ENCODE measurements around the gene GPR83.
"Not testable (repeated sequence)": the region's sequence is repeated elsewhere in the genome, so short reads cannot be mapped to it uniquely, and the experiment has no call there.

The GPR83 gene

DNA sequence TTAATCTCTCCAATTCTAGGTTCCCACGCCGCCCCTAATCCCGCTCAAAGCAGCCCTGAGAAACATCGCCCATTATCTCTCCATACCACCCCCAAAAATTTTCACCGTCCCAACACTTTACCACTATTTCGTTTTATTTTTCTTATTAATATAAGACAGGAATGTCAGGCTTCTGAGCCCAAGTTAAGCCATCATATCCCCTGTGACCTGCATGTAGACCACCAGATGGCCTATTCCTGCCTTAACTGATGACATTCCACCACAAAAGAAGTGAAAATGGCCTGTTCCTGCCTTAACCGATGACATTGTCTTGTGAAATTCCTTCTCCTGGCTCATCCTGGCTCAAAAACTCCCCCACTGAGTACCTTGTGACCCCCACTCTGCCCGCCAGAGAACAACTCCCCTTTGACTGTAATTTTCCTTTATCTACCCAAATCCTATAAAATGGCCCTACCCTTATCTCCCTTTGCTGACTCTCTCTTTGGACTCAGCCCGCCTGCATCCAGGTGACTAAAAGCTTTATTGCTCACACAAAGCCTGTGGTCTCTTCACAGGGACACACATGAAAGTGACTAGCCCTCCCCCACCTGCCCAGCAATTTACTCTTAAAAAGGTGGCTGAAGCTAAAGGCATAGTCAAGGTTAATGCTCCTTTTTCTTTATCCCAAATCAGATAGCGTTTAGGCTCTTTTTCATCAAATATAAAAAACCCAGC, 50.2 kb downstream of the GPR83 start:
- not testable (repeated sequence) for DNase-seq

DNA sequence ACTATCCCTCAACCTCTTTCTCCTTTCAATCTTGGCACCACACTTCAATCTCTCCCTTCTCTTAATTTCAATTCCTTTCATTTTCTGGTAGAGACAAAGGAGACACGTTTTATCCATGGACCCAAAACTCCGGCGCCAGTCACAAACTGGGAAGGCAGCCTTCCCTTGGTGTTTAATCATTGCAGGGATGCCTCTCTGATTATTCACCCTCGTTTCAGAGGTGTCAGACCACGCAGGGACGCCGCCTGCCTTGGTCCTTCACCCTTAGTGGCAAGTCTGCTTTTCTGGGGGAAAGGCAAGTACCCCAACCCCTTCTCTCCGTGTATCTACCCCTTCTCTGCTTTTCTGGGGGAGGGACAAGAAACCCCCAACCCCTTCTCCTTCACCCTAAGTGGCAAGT, 54.9 kb downstream of the GPR83 start:
- DNase-seq = not testable (repeated sequence)

DNA sequence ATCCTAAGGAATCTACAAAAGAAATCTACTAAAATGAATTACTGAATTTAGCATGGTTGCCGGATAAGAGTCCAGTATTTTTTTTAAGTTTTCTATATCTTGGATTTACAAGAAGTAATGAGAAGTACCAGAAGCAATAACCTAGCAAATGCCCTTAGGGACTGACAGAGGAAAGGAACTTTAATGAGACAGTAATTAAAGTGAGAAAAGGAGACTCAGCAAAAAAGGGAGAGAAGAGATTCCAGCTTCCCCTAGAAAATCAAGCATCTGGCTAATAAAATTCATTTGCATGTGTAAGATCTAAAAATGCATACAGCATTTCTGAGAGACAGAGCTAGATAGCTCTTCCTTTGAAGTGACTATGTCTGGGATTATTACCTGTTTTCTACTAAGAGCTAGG, 57.7 kb downstream of the GPR83 start:
- DNase-seq = no peak

DNA sequence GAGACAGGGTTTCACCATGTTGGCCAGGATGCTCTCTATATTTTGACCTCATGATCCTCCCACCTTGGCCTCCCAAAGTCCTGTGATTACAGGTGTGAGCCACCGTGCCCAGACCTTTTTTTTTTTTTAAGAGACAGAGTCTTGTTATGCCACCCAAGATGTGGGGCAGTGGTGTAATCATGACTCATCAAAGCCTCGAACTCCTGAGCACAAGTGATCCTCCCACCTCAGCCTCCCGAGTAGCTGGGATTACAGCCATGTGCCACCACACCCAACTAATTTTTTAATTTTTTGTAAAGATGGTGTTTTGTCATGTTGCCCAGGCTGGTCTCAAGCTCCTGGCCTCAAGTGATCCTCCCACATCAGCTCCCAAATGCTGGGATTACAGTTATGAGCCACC, 59.0 kb downstream of the GPR83 start:
- DNase-seq = no peak

DNA sequence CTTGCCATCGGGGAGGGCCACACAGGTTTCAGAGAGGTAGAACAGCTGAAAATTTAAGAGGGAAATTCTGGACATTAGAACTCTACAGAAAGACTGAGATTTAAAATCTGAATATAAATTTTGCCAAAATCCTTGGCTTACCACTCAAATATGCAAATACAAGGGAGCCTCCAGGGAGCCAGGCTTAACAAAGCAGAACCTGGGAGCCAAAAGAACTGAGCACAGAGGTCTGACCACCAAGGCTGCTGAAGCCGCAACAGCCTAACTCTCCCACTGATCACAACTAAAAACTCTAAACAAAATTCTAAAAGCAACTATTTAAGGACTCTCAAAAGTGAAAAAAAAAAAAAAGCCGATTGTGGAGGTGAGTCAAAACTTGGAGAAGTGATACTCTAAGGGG, 62.6 kb downstream of the GPR83 start:
- no peak for DNase-seq

DNA sequence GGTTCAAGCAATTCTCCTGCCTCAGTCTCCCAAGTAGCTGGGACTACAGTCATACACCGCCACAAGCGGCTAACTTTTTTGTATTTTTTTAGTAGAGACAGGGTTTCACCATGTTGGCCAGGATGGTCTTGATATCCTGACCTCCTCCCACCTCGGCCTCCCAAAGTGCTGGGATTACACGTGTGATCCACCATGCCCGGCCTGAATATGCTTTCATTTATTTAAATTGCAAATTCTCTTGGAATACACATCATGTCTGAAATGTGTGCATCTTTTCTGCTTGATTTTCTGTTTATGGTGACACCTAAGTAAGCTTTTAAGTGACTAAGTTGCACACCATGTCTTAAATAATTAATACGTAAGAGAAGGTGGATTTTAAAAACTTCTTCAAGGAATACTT, 65.2 kb downstream of the GPR83 start:
- DNase-seq = no peak

DNA sequence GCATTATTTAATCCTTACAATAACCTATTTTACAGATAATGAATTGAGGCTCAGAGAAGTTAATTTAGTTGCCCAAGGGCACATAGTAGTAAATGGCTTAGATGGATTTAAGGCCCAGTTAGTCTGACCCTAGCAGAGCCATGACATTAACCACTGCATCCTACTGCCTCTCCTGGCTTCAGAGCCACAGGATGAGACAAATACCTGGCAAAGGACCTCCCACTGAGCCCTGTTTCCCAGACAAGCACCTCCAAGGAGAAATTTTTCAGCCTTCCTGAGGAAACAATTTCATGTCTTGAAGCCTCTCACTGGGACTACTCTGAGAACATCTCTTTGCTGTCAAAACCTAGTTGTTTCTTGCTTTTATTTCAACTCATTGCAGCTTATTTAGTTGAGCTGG, 68.4 kb downstream of the GPR83 start:
- DNase-seq = no peak

DNA sequence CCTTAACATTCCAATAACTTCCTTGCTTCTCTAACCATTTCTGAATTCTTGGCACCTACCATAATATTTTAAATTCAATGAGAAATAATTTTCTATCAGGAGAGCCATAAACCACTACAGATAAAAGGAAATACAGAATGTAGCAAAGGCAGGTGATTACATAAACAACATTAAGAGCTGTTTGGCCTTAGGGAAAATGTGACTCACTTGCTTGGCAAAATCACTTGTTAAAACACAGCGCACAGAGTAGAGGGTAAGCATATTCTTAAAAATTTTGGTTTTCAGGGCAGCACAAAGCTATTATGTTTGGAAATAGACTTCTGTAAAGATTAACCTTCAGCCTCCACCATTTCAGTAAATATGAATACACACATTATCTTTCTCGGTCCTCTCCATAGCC, 70.4 kb downstream of the GPR83 start:
- no peak for DNase-seq

DNA sequence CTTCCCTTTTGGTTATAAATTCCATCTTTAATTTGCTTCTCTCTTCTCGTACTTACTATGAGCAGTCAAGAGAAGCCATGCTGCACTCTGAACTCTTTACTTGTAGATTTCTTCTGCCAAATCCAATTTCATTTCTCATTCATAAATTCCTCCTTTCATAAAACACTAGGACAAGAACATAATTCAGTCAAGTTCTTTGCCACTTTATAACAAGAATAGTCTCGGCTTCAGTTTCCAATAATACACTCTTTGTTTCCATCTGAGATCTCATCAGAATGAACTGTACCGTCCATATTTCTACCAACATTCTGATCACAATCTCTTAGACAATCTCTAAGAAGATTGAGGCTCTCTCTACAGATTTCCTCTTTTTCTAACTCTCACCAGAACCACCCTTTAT, 71.7 kb downstream of the GPR83 start:
- DNase-seq = no peak

DNA sequence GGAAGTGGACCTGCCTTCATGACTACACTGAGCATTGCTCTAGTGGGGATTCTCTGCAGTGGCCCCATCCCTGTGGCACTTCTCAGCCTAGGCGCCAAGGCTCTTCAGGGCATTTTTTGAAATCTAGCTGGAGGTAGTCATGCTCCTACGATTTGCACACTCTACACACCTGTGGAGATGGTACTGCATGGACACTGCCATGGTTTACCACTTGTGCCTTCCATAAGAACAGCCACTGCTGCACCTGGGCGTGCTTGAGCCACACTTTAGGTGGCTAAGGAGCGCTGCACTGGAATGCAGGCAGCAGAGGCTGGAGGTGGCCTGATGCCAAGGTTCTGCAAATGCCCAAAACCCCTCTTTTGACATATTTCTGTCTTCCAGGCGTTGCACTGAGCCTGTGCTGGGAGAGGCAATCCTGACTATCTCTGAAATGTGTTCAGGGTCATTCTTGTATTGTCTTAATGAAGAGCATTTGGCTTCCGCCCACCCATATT, 72.6 kb downstream of the GPR83 start:
- DNase-seq = no peak

Data from stimulated activated naive CD4-positive, alpha-beta T cell (primary cell).